ENCODE results near the gene TMEM120A.

Gene TMEM120A

DNA sequence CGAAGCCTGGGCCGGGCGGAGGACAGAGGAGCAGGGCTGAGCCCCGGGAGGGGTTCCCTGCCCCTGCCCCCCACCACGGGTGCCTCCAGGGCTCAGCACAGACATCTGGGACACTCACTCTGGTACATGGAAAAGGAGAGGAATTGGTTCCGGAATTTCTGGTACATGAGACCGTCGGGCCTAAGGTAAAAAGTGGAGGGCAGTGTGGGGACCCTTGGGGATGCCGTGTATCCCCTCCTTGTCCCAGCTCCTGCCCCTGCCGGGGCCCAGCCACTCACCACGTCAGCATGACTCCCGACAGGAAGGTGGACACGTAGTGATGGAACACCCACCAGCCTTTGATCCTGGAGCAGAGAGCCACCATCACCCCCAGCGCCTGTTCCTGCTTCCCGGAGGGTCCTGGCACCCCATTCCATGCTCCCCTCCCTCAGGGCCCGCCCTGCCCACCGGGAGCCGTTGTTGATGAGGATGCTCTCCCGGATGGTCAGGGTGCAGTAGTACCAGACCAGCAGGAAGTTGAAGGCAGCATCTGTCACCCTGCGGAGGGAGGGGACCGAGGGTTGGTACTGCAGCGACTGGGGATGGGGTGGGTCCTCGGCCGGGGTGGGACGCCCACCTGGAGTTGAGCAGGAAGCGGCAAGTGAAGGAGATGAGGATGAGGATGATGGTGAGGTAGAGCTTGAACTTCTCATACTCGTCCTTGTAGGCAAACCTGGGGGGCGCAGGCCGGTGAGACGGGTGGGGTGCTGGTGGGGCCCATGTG is 6.4 kb downstream of the TMEM120A start:
- TF ChIP-seq CTCF (IDR thresholded peaks at IDR 0.05; ENCODE audit: low read depth, low read length) (no peak), MYC (IDR thresholded peaks at IDR 0.05; ENCODE audit: low read depth, low read length) (no peak), MAX (IDR thresholded peaks at IDR 0.05; ENCODE audit: low read depth, low read length) (no peak), POLR2A (IDR thresholded peaks at IDR 0.05; ENCODE audit: extremely low read depth, insufficient read length) (no peak)
- DNase-seq (ENCODE audit: low read depth) = no peak
- H3K4me3 ChIP-seq (ENCODE audit: low read depth, low read length) = no peak overlapping the region

DNA sequence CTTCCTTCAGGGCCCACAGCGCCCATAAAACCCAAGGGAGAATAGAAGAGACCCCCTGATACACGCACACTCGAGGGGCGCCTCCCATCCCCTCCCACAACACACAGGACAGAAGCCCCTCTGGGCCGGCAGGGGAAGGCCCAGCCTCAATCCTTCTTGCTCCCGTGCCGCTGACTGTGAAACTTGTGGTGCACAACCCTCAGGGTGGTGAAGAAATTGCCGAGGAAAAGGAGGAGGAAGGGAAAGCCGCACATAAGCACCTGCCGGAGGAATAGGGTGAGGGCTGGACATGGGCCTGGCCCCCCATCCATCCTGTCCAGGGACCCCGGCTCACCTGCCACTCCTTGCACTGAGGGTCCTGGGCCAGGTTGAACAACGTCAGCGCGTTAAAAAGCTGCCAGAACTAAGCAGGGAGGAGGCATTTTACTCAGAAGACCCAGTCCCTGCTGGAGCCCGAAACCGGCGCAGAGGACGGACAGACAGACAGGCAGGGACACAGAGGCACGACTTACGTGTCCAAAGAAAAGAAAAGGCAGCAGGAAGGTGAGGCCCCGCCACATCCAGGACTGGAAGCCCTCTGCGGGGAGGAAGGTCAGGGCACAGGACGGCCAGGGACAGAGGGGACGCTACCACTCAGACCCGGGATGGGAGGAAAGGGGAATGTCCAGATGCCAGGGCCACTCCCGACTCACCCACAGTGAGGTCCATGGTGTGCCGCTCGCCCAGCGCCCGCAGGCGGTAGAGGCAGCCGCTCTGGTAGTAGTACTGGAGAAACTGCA is 7.2 kb downstream of the TMEM120A start:
- DNase-seq (ENCODE audit: low read depth) = no peak
- no peak overlapping the region for H3K4me3 ChIP-seq (ENCODE audit: low read depth, low read length)

GRCh38 chr7:75986147-75986781 is 8.1 kb downstream of the TMEM120A start:
- H3K4me3 ChIP-seq (ENCODE audit: low read depth, low read length) = no peak overlapping the region
- TF ChIP-seq CTCF (IDR thresholded peaks at IDR 0.05; ENCODE audit: low read depth, low read length) (no peak), MAX (IDR thresholded peaks at IDR 0.05; ENCODE audit: low read depth, low read length) (no peak), POLR2A (IDR thresholded peaks at IDR 0.05; ENCODE audit: extremely low read depth, insufficient read length) (no peak), MYC (IDR thresholded peaks at IDR 0.05; ENCODE audit: low read depth, low read length) (no peak)
- no peak for DNase-seq (ENCODE audit: low read depth)

More for the DNA sequence above, 7.2 kb downstream of the TMEM120A start:
- TF ChIP-seq CTCF (IDR thresholded peaks at IDR 0.05; ENCODE audit: low read depth, low read length) (no peak), MYC (IDR thresholded peaks at IDR 0.05; ENCODE audit: low read depth, low read length) (no peak), MAX (IDR thresholded peaks at IDR 0.05; ENCODE audit: low read depth, low read length) (no peak), POLR2A (IDR thresholded peaks at IDR 0.05; ENCODE audit: extremely low read depth, insufficient read length) (no peak)

GRCh38 chr7:75985518-75986146 is 8.8 kb downstream of the TMEM120A start:
- no peak overlapping the region for H3K4me3 ChIP-seq (ENCODE audit: low read depth, low read length)
- no peak for TF ChIP-seq CTCF (IDR thresholded peaks at IDR 0.05; ENCODE audit: low read depth, low read length)
- TF ChIP-seq MAX (IDR thresholded peaks at IDR 0.05; ENCODE audit: low read depth, low read length) = no peak
- TF ChIP-seq MYC (IDR thresholded peaks at IDR 0.05; ENCODE audit: low read depth, low read length) = no peak
- no peak for TF ChIP-seq POLR2A (IDR thresholded peaks at IDR 0.05; ENCODE audit: extremely low read depth, insufficient read length)
- DNase-seq (ENCODE audit: low read depth) = no peak

DNA sequence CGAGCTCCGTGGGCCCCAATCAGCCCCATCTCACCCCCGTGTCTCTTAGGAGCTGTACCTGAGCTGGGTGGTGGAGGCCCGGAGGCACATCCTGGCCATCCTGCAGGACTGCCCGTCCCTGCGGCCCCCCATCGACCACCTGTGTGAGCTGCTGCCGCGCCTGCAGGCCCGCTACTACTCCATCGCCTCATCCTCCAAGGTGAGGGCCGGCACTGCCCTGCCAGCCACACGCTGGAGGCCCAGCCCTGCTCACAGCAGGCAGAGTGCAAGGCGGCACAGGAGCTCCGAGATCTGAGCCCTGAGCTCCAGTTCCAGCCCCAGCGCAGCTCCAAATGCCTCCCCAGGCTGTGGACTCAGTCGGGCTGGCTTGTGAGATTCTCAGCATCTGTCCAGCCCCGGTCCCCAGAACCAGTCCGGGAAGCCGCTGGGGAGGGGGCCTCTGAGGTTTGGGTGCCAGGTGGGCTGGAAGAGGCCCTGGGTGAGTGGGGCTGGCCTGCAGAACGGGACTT is 9.3 kb downstream of the TMEM120A start:
- TF ChIP-seq MYC (IDR thresholded peaks at IDR 0.05; ENCODE audit: low read depth, low read length) = no peak
- TF ChIP-seq CTCF (IDR thresholded peaks at IDR 0.05; ENCODE audit: low read depth, low read length) = no peak
- TF ChIP-seq POLR2A (IDR thresholded peaks at IDR 0.05; ENCODE audit: extremely low read depth, insufficient read length) = no peak
- TF ChIP-seq MAX (IDR thresholded peaks at IDR 0.05; ENCODE audit: low read depth, low read length) = no peak
- no peak overlapping the region for H3K4me3 ChIP-seq (ENCODE audit: low read depth, low read length)
- no peak for DNase-seq (ENCODE audit: low read depth)
